ENCODE data around the gene NUMBL. TPM values are rescaled to one million over a fixed set of nuclear protein-coding genes. Genes with fewer than 3 reads are reported as not detected.

The NUMBL gene
- total RNA-seq, 1 donor from 2014 or later = 20.9 TPM

DNA sequence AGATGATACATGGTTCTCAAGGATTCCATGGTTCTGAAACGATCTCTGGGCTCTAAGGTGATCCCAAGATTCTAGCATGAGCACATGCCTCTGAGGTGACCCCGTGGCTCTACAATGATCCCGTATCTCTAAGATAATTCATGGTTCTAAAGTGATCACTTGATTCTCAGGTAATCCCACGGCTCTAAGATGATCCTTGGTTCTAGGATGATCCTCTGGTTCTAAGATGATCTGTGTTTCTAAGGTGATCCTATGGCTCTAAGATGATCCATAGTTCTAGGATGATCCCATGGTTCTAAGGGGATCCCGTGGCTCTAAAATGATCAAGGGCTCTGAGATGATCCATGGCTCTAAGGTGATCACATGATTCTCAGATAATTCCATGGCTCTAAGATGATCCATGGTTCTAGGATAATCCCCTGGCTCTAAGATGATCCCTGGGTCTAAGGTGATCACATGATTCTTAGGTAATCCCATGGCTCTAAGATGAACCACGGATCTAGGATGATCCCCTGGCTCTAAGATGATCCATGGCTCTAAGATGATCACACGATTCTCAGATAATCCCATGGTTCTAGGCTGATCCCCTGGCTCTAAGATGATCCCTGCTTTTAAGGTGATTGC is 21.3 kb downstream of the NUMBL start:
- Mint-ChIP-seq H3K4me1 (ENCODE audit: low read depth) (no peaks in the 10 kb centered on the region), H3K27me3 (peaks cover 3% of the 10 kb centered on the region), H3K27ac (no peak overlapping the region), H3K36me3 (ENCODE audit: insufficient read depth) (peaks cover 13% of the 10 kb centered on the region), H3K9me3 (ENCODE audit: low read depth) (no peaks in the 10 kb centered on the region), H3K4me3 (ENCODE audit: low read depth) (no peak overlapping the region)
- TF ChIP-seq, protein P1, sequence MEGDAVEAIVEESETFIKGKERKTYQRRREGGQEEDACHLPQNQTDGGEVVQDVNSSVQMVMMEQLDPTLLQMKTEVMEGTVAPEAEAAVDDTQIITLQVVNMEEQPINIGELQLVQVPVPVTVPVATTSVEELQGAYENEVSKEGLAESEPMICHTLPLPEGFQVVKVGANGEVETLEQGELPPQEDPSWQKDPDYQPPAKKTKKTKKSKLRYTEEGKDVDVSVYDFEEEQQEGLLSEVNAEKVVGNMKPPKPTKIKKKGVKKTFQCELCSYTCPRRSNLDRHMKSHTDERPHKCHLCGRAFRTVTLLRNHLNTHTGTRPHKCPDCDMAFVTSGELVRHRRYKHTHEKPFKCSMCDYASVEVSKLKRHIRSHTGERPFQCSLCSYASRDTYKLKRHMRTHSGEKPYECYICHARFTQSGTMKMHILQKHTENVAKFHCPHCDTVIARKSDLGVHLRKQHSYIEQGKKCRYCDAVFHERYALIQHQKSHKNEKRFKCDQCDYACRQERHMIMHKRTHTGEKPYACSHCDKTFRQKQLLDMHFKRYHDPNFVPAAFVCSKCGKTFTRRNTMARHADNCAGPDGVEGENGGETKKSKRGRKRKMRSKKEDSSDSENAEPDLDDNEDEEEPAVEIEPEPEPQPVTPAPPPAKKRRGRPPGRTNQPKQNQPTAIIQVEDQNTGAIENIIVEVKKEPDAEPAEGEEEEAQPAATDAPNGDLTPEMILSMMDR (IDR thresholded peaks at IDR 0.05; ENCODE audit: unreplicated experiment) = no peak
- no peak for DNase-seq (ENCODE audit: low spot score, unreplicated experiment)

GRCh38 chr19:40667602-40668001 is 22.8 kb downstream of the NUMBL start:
- TF ChIP-seq, protein P1 (IDR thresholded peaks at IDR 0.05; ENCODE audit: unreplicated experiment) = no peak
- Mint-ChIP-seq H3K27me3 (peaks cover 12% of the 10 kb centered on the region), H3K36me3 (ENCODE audit: insufficient read depth) (peaks cover 13% of the 10 kb centered on the region), H3K4me1 (ENCODE audit: low read depth) (no peaks in the 10 kb centered on the region), H3K4me3 (ENCODE audit: low read depth) (no peak overlapping the region), H3K27ac (no peak overlapping the region), H3K9me3 (ENCODE audit: low read depth) (no peaks in the 10 kb centered on the region)
- no peak for DNase-seq (ENCODE audit: low spot score, unreplicated experiment)

DNA sequence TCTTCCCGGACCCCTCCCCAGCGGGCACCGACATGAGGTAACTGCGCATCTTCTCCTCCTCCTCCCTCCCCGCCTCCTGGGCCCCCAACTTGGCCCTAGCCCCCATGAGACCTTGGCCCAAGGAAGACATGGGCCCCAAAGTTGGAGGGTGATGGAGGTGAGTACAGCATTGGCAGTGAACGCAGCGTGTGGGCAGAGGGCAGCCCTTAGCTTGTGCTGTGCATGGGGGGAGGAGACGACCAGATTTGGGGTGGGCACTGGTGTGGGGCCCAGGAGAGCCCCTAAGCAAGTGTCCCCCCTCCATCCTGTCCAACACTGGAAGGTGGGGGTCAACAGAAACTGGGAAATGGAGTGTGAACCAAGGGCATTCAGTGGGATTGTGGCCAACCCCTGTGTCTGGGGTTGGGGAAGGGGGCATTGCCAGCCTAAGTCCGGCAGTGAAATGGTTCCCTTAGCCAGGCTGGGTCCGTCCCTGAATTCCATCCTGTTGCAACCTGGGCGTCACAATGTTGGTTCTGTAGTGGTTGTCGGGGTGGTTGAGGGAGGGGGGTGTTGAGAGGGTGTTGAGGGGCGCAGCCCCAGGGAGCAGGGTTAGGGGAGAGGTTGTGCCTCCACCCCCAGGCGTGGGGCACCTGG is 23.5 kb downstream of the NUMBL start:
- Mint-ChIP-seq H3K9me3 (ENCODE audit: low read depth) (no peaks in the 10 kb centered on the region), H3K27ac (no peak overlapping the region), H3K27me3 (peaks cover 12% of the 10 kb centered on the region), H3K36me3 (ENCODE audit: insufficient read depth) (peaks cover 13% of the 10 kb centered on the region), H3K4me3 (ENCODE audit: low read depth) (no peak overlapping the region), H3K4me1 (ENCODE audit: low read depth) (no peaks in the 10 kb centered on the region)
- DNase-seq (ENCODE audit: low spot score, unreplicated experiment) = no peak
- TF ChIP-seq, protein P1 (IDR thresholded peaks at IDR 0.05; ENCODE audit: unreplicated experiment) = no peak

DNA sequence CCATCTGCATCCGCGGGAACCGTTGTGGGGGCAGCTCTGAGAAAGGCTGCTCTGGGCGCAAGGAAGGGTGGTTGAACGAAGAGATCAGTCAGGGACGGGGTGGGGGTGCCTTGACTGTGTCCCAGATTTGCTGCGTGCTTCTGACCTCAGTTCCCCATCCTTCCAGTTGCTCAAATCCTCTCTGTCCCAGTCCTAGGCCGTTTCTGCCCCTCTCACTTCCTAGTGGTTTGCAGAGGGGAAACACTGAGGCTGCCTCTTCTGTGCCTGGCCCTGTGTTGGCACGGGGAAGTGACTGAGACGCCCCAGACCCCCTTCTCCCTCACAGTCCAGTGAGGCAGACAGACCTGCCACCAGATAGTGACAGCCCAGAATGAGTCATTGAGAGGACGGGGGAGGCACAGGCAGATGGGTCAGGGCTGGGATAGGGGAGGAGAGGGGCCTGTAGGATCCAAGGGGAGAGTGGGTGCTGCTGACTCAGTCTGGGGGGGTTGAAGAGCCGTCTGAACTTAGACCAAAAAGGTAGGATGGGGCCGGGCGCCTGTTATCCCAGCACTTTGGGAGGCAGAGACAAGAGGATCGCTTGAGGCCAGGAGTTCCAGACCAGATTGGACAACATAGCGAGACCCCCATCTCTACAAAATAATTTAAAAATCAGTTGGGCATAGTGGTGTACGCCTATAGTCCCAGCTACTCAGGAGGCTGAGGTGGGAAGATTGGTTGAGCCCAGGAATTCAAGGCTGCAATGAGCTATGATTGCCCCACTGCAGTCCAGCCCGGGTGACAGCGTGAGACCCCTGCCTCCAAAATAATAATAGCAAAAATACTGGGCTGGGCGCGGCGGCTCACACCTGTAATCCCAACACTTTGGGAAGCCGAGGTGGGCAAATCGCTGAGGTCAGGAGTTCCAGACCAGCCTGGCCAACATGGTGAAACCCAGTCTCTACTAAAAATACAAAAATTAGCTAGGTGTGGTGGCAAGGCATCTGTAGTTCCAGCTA is 26.5 kb downstream of the NUMBL start:
- TF ChIP-seq, protein P1 (IDR thresholded peaks at IDR 0.05; ENCODE audit: unreplicated experiment) = no peak
- no peak overlapping the region for H3K27ac Mint-ChIP-seq
- no peak for DNase-seq (ENCODE audit: low spot score, unreplicated experiment)
- H3K9me3 Mint-ChIP-seq (ENCODE audit: low read depth) = no peaks in the 10 kb centered on the region
- H3K27me3 Mint-ChIP-seq = peaks cover 12% of the 10 kb centered on the region
- peak overlapping the region; percentile 72 for H3K4me3 Mint-ChIP-seq (ENCODE audit: low read depth)
- no peaks in the 10 kb centered on the region for H3K4me1 Mint-ChIP-seq (ENCODE audit: low read depth)
- peaks cover 1% of the 10 kb centered on the region for H3K36me3 Mint-ChIP-seq (ENCODE audit: insufficient read depth)

All from progenitor cell of endocrine pancreas (in vitro differentiated cells).